ENCODE measurements around the gene SMYD3. TPM values are rescaled to one million over a fixed set of nuclear protein-coding genes. Genes with fewer than 3 reads are reported as not detected.
A peak's percentile ranks its signal among the peaks of the same experiment; 100 is the strongest.
"Not testable (repeated sequence)": the region's sequence is repeated elsewhere in the genome, so short reads cannot be mapped to it uniquely, and the experiment has no call there.

The SMYD3 gene
- total RNA-seq, 2 donors from 2014 or later, result 23.8 to 34.0 TPM

- H3K4me3 Mint-ChIP-seq, result no peak overlapping the region
- no peak for ATAC-seq (replicated peaks)
- H3K4me1 Mint-ChIP-seq, result peaks cover 5% of the 10 kb centered on the region
- peaks cover 20% of the 10 kb centered on the region for H3K9me3 Mint-ChIP-seq
- no peaks in the 10 kb centered on the region for H3K27me3 Mint-ChIP-seq
- H3K27ac Mint-ChIP-seq, result no peak overlapping the region
- H3K36me3 Mint-ChIP-seq (ENCODE audit: low read depth), result peaks cover 13% of the 10 kb centered on the region
These were observed 116.2 kb downstream of the SMYD3 start for GRCh38 chr1:246390855-246391254.

- H3K4me1 Mint-ChIP-seq, result no peaks in the 10 kb centered on the region
- no peaks in the 10 kb centered on the region for H3K9me3 Mint-ChIP-seq
- ATAC-seq (replicated peaks), result no peak
- no peak overlapping the region for H3K4me3 Mint-ChIP-seq
- H3K27ac Mint-ChIP-seq, result no peak overlapping the region
- H3K27me3 Mint-ChIP-seq, result no peaks in the 10 kb centered on the region
- no peaks in the 10 kb centered on the region for H3K36me3 Mint-ChIP-seq (ENCODE audit: low read depth)
These were observed 122.5 kb downstream of the SMYD3 start for GRCh38 chr1:246384616-246385015.

- Mint-ChIP-seq H3K4me3 (no peak overlapping the region), H3K4me1 (no peaks in the 10 kb centered on the region), H3K36me3 (ENCODE audit: low read depth) (no peaks in the 10 kb centered on the region), H3K27me3 (no peaks in the 10 kb centered on the region), H3K9me3 (no peaks in the 10 kb centered on the region), H3K27ac (no peak overlapping the region)
- ATAC-seq (replicated peaks), result peak; percentile 29
These were observed 123.3 kb downstream of the SMYD3 start for GRCh38 chr1:246383791-246384190.

DNA sequence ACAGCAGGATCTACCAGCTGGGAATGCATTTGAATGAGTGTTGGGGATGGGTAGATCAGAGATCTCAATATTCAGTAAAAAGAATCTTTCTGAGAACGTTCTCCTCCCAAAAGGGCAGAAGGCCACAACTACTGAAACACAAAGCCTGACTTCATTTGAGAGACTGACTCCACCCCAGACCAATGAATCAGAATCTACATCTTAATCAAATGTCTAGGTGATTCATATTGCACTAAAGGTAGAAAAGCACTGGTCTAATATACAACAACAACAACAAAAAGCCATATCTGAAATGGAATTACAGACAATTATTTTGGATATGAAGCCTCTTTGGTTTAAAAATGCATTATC is 123.9 kb downstream of the SMYD3 start:
- peak; percentile 82 for ATAC-seq (replicated peaks)
- no peak overlapping the region for H3K4me3 Mint-ChIP-seq

GRCh38 chr1:246382589-246383238 is 124.4 kb downstream of the SMYD3 start:
- H3K4me1 Mint-ChIP-seq, result no peaks in the 10 kb centered on the region
- H3K4me3 Mint-ChIP-seq, result no peak overlapping the region
- H3K36me3 Mint-ChIP-seq (ENCODE audit: low read depth), result no peaks in the 10 kb centered on the region
- H3K27ac Mint-ChIP-seq, result peak overlapping the region; percentile 28
- no peak for ATAC-seq (replicated peaks)
- H3K27me3 Mint-ChIP-seq, result no peaks in the 10 kb centered on the region
- no peaks in the 10 kb centered on the region for H3K9me3 Mint-ChIP-seq

More for the DNA sequence above, 123.9 kb downstream of the SMYD3 start:
- H3K27ac Mint-ChIP-seq, result peak overlapping the region; percentile 28
- H3K4me1 Mint-ChIP-seq, result no peaks in the 10 kb centered on the region
- H3K36me3 Mint-ChIP-seq (ENCODE audit: low read depth), result no peaks in the 10 kb centered on the region
- no peaks in the 10 kb centered on the region for H3K9me3 Mint-ChIP-seq
- H3K27me3 Mint-ChIP-seq, result no peaks in the 10 kb centered on the region

- Mint-ChIP-seq H3K9me3 (no peaks in the 10 kb centered on the region), H3K4me3 (no peak overlapping the region), H3K4me1 (no peaks in the 10 kb centered on the region), H3K27ac (no peak overlapping the region), H3K27me3 (no peaks in the 10 kb centered on the region), H3K36me3 (ENCODE audit: low read depth) (no peaks in the 10 kb centered on the region)
- ATAC-seq (replicated peaks), result no peak
These were observed 125.6 kb downstream of the SMYD3 start for GRCh38 chr1:246381452-246381851.

- no peaks in the 10 kb centered on the region for H3K36me3 Mint-ChIP-seq (ENCODE audit: low read depth)
These were observed 129.4 kb downstream of the SMYD3 start for GRCh38 chr1:246377625-246378153.

DNA sequence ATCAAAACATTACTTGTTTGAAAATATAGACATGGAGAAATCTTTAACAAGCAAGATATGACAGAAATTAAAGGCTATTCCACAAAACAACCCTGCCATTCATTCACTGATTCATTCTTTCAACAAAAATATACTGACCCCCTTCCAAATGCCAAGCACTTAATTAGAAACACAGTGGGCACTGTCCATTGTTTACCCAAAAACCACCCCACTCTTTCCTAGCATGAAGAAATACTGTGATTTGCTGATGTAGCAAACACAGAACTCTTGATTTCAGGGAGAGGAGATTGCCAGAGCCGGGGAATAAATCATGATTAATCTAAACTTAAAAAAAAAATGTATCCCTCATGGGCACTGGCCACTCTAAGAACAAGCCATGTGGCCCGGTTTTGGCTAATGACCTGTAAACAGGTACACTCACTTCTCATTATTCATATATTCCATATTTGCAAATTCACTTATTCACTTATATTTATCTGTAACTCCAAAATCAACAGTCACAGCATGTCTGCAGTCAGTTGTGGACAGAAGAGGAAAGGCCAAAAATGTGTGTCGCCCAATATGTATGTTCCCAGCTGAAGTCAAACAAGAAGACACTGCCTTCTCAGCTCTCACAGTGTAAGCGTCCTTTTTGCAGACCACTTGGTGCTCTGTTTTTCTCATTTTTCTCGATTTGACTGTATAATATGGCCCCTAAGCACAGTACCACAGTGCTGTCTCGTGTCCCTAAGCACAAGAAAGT is 133.1 kb downstream of the SMYD3 start:
- Mint-ChIP-seq H3K4me3 (no peak overlapping the region), H3K27me3 (no peaks in the 10 kb centered on the region), H3K27ac (no peak overlapping the region), H3K9me3 (no peaks in the 10 kb centered on the region), H3K36me3 (ENCODE audit: low read depth) (no peaks in the 10 kb centered on the region), H3K4me1 (no peaks in the 10 kb centered on the region)
- ATAC-seq (replicated peaks), result no peak

More at GRCh38 chr1:246377625-246378153, 129.4 kb downstream of the SMYD3 start:
- H3K4me1 Mint-ChIP-seq, result no peaks in the 10 kb centered on the region
- no peak overlapping the region for H3K4me3 Mint-ChIP-seq
- no peaks in the 10 kb centered on the region for H3K9me3 Mint-ChIP-seq
- no peaks in the 10 kb centered on the region for H3K27me3 Mint-ChIP-seq
- ATAC-seq (replicated peaks), result no peak
- H3K27ac Mint-ChIP-seq, result no peak overlapping the region

GRCh38 chr1:246372559-246372958 is 134.5 kb downstream of the SMYD3 start:
- ATAC-seq (replicated peaks), result no peak
- Mint-ChIP-seq H3K9me3 (no peaks in the 10 kb centered on the region), H3K27ac (no peak overlapping the region), H3K4me1 (no peaks in the 10 kb centered on the region), H3K27me3 (no peaks in the 10 kb centered on the region), H3K36me3 (ENCODE audit: low read depth) (no peaks in the 10 kb centered on the region), H3K4me3 (no peak overlapping the region)

DNA sequence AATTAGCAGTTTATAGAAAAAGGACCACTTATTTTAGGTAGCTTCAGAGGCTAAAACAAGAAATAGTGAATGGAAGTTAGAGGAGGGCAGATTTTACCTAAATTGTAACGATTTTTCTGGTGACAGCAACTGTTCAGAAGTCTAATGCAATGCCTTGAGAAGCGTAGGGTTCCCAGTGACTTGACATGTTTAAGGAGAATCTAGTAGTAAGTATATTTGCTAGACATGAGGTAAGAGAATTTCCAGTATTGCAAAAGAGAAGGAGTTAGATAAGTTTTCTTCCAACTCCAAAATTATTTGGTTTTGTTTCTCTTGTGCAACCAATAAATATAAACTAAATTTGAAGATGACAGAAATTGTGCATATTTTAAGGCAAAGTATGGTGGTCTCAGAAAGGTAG is 140.0 kb downstream of the SMYD3 start:
- Mint-ChIP-seq H3K27ac (no peak overlapping the region), H3K4me1 (peaks cover 15% of the 10 kb centered on the region), H3K9me3 (no peaks in the 10 kb centered on the region), H3K4me3 (no peak overlapping the region), H3K27me3 (no peaks in the 10 kb centered on the region), H3K36me3 (ENCODE audit: low read depth) (no peaks in the 10 kb centered on the region)
- no peak for ATAC-seq (replicated peaks)

DNA sequence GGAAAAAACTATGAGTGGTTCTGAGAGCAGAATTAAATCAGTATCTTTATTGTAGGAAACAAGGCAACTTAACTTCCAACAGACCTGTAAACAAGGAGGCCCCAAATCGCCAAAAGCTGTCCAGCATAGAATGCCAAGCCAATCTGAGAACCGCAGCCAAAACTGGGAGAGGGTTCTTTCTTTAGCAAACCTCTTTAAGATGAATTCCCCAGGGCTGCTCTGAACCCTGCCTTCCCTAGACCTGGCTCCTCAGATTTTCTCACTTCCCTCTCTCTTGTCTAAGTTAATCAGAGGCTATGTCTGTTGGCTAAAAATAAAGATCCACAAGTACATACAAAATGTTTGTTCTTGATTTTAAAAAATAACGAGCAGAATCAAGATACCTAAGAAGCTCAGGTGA is 141.4 kb downstream of the SMYD3 start:
- Mint-ChIP-seq H3K4me1 (peaks cover 15% of the 10 kb centered on the region), H3K4me3 (no peak overlapping the region), H3K9me3 (no peaks in the 10 kb centered on the region), H3K36me3 (ENCODE audit: low read depth) (no peaks in the 10 kb centered on the region), H3K27ac (no peak overlapping the region), H3K27me3 (no peaks in the 10 kb centered on the region)
- ATAC-seq (replicated peaks), result no peak

GRCh38 chr1:246364415-246364941 is 142.6 kb downstream of the SMYD3 start:
- Mint-ChIP-seq H3K4me3 (peak overlapping the region; percentile 45), H3K36me3 (ENCODE audit: low read depth) (no peaks in the 10 kb centered on the region), H3K9me3 (no peaks in the 10 kb centered on the region), H3K27me3 (no peaks in the 10 kb centered on the region), H3K4me1 (peaks cover 19% of the 10 kb centered on the region), H3K27ac (peak overlapping the region; percentile 70)
- peak; percentile 89 for ATAC-seq (replicated peaks)

GRCh38 chr1:246357014-246357598 is 150.0 kb downstream of the SMYD3 start:
- H3K9me3 Mint-ChIP-seq; H3K27ac Mint-ChIP-seq; H3K4me1 Mint-ChIP-seq; H3K36me3 Mint-ChIP-seq (ENCODE audit: low read depth); H3K4me3 Mint-ChIP-seq; ATAC-seq (replicated peaks); H3K27me3 Mint-ChIP-seq: not testable (repeated sequence)

GRCh38 chr1:246355411-246356230 is 151.5 kb downstream of the SMYD3 start:
- Mint-ChIP-seq H3K9me3 (peaks cover 6% of the 10 kb centered on the region), H3K27ac (no peak overlapping the region), H3K36me3 (ENCODE audit: low read depth) (peaks cover 6% of the 10 kb centered on the region), H3K4me1 (peaks cover 9% of the 10 kb centered on the region), H3K27me3 (no peaks in the 10 kb centered on the region), H3K4me3 (no peak overlapping the region)
- no peak for ATAC-seq (replicated peaks)
